ENCODE results near the gene WFS1.

The WFS1 gene

GRCh38 chr4:6327220-6327917, 57.7 kb downstream of the WFS1 start:
- no peak for DNase-seq

DNA sequence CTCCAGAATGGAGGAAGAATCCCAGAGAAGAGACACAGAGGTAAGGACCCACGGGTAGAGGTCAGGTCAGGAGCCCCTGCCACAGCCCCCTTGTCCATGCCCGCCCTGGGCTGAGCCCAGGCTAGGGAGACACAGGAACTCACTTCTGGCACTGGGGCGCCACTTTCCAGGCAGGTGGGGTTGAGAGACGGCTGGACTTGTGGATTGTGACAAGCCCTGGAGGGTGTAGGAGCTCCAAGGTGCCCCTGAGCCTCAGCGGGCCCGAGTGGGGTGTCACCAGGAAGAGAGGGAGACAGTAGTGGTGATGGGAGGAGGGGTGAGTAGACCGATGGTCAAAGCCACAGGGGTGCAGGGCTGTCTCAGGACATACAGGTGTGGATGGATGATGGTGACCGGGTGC, 58.9 kb downstream of the WFS1 start:
- DNase-seq, result no peak

GRCh38 chr4:6329478-6330383, 60.1 kb downstream of the WFS1 start:
- no peak for DNase-seq

DNA sequence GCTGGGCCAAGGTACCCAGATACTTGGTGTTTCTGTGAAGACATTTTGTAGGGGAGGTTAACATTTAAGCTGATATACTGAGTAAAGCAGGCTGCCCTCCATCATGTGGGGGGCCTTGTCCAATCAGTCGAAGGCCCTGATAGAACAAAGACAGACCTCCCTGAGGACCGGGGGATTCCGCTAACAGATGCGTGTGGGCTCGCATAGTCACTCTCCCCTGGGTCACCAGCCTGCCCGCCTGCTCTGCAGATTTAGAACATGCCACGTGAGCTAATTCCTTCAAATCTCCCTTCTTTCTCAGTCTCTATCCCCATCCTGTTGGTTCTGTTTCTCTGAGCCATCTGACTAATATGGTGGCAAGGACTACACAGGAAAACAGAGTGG, 60.7 kb downstream of the WFS1 start:
- DNase-seq, result no peak

- no peak for DNase-seq
These were observed 61.4 kb downstream of the WFS1 start for GRCh38 chr4:6331018-6331417.

DNA sequence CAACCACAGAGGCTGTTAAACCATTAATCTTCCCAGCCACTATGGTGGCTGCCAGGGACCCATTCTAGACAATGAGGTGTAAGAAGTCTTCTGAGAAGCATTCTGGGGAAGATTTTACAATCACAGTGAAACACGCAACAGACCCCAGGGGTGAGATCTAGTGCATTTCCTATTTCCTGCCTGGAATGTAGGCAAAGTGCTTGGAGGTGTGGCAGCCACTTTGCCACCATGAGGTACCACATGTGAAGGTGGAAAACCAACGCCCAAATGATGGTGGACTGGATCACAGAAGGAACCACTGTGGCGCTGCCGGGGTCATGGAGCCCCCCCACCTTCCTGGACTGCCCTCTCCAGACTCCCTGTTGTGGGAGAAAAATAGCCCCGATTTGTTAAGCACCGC, 61.8 kb downstream of the WFS1 start:
- no peak for DNase-seq

- no peak for DNase-seq
These were observed 62.5 kb downstream of the WFS1 start for GRCh38 chr4:6332042-6332668.

DNA sequence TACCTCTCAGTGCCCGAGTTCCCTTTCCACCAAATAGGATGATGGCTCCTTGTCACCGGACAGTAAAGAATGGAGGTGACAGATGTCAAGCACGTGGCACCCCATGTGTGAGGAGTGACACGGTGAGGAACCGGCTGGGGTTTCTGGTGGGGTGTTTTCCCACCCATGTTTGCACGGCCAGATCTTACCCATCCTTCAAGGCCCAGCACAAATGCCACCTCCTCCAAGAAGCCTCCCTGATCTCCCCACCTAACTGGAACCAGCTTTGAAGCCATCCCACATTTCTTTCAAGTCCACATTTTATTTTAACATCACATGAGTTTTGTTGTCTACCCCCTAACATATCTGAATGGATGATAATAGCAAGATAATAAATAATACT, 63.0 kb downstream of the WFS1 start:
- DNase-seq, result no peak

DNA sequence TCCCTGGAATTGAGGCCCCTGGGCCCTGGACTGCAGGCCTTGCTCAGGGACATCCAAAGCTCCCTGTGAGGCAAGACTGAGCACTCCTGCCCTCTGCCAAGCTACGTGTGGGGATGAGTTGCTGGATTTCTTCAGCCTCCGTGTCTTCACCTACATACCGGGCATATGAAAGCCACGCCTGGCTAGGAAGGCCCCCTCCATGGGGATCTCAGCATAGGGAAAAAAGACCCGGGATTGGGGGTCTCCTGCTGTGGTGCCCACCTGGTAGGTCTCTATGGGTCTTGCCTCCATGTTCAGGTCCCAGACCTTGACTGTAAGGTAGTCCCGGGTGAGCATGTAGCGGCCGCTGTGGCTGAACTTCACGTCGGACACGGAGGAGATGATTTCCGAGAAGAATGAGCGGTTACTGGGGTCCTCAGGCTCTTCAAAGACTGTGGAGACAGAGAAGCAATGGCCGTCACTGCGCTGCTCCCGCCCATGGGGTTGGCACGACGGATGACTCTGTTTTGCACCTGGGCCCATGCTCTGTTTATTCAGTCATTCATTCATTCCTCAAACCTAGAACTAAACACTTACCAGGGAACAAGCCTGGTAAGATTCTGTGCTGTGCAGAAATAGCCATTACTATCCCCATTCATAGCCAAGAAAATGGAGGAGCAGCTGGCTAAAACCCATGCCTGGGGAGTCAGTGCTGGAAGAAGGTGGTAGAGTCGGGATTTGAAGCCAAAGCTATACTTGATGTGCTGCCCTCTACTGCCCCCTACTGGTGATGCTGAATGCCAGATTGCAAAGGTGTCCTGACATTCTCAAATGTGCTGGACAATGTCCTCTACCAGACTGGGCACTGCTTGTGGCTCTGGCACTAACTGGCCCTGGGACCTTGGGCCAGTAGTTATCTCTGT, 63.9 kb downstream of the WFS1 start:
- no peak for DNase-seq

DNA sequence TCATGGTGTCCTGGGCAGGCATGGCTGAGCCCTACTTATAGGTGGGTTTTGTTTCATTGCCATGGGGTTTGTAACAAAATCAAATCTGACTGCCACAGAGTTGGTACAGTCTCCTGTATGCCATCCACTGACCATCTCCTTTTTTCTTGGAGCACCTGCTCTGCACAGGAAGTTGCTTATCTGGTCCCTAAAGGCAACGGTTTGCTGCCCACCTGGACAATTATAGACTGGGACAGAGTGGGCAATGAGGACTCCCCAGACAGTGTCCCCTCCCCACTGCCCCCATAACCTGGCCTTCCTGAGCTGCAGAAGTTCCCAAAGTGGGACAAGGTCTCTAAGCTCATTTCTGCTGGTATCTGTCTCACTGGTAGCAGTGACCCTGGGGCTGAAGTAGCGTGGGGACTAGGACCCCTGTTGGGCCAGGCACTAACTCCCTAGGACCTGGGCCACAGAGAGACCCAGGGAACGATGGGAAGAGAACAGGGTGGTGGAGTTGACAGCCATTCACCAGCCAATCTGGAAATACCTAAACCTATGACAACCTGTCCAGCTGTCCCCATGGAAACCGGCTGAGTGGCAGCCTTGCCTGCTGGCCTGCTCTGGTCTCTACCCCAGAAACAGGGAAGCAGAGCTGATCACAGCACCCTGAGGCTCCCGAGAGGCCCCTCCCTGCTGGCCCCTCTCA, 64.7 kb downstream of the WFS1 start:
- DNase-seq, result no peak

GRCh38 chr4:6335040-6335590, 65.5 kb downstream of the WFS1 start:
- no peak for DNase-seq

DNA sequence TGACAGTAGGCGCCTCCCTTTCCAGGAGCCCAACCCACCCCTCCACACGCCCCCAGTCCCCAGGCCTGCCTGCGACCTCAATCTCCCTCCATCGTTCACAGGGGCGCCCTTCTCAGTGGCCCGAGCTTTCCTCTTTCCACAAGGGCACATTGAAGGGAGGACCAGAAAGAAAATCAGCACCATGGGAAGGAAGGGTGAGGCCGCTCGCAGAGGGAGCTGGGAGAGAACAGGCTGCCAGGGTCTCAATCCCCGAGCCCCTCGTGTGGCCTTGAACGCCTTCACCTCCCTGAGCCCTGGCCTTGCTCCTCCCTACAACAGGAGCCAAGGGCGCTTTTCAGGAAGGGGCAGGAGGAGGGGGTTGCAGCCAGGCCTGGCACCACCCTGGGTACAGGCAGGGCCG, 66.5 kb downstream of the WFS1 start:
- DNase-seq, result no peak

DNA sequence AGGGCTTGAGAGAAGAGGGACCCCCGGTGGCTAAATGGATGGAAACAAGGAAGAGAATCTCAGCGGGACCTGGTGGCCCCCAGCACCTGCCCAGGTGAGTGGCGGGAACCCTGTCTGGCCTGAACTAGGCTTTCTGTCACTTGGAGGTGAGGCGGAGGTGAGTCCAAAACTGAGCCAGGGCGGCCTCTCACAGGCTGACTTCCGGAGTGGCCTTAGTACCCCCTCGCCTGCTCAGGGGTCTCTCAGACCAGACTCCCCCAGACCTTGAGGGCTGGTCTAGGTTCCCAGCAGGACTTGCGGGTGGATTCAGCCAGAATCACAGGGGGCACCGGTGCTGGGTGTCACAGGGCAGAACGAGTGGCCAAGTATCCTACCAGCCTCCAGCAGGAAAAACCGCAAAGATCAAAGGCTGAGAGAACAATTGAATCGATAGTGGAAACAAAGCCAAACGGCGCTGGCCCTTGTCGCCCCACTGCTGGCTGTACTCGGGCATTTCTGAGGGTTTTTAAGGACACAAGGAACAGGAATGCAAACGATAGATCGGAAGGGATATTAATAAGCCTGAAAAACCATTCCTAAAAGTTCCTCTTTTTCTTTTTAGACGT, 67.8 kb downstream of the WFS1 start:
- DNase-seq, result no peak

DNA sequence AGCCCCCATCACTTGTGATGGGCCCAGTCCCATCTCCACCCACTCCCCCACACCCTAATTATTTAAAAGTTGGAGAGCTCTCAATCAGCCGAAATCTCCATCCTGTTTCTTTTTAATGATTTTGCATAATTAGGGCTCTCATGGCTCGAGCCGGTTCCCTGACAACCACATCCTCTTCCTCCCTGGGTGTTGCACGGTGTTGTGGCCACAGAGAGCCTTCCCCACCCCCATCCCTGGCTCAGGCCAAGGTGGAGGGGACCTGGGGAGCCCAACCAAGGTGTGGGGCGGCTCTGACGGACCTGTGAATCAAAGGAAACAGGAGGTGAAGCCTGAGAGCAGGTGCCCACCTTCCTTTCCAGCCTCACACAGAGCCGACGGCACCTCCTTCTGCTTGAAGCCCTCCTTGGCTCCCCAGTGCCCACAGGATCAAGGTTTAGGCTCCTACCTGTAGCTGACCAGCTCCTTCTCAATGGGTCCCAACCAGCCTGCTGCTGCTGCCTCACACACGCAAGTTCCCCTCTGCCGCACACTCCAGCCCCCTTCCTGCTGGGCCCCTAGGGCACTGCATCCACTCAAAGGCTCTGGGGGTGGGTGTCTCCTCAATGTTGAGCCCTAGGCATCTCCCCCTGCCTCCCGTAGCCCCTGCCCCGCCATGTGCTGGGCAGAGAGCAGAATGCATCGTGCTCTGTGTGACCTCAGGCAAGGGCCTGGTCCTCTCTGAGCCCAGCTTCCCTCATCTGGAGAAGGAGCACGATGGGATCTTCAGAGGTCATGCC, 68.7 kb downstream of the WFS1 start:
- DNase-seq, result no peak

DNA sequence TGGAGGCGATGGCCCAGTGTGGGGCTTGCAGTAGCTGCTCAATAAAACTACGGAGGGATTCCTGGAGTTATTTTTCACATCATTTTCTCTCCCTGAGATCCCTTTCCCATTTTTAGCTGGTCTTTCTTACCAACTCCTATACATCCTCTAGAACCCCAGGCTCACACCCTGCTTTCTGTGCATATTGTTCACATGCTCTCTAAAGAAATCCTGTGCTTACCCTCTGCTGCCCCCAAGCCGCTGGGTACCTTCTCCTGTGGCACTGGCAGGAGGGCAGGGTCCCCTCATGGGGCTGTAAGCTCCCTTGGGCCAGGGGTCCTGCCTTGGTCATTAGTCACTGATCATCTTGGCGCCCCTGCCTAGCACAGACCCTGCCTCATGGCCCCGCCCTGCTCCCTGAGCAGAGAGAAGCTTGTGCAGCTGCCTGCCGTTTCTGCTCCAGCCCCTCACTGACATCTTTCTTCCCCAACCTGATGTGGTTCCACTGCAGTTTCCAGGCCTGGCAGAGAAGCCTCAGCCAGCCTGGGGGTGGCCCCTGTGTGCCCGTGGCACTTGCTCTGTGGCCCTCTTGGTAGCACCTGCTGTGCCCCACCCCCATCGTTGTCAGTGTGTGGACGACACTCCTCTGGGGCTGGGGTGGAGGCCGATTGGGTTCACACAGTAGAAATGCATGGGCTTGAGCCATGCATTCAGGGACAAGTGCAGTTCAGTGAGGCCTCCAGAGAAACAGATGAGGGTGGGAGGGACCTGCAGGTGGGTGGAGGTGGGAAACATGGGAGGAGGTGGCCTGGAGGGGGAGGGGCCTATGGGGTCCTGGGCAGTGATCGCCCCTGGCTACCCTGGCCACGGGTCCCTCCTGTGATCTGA, 69.5 kb downstream of the WFS1 start:
- no peak for DNase-seq

DNA sequence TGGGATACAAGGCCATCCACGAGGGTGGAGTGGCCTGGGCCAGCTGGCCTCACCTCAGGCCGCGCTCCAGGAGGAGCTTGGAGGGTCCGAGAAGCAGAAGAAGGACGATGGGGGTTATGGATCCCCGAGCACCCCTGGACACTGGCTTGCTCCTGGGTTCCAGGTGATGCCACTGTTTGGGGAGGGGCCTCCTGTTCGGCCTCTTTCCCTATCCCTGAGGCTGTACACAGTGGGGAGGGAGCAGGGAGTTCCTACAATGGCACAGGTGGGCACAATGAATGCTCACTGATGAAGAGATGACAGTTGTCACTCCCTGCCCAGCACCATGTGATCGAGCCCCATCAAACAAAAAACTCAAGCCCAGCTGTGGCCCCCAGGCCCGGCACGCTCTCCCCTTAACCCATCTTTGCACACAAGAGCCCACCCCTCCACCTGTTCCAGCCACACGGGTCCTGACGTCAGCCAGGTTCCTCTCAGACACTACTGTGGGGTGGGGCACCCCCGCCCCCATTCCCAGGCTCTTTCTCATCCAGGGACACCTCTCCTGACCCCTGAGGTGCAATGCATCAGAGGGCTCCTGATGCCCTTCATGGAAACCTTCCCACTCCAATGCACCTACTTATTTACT, 70.3 kb downstream of the WFS1 start:
- no peak for DNase-seq

DNA sequence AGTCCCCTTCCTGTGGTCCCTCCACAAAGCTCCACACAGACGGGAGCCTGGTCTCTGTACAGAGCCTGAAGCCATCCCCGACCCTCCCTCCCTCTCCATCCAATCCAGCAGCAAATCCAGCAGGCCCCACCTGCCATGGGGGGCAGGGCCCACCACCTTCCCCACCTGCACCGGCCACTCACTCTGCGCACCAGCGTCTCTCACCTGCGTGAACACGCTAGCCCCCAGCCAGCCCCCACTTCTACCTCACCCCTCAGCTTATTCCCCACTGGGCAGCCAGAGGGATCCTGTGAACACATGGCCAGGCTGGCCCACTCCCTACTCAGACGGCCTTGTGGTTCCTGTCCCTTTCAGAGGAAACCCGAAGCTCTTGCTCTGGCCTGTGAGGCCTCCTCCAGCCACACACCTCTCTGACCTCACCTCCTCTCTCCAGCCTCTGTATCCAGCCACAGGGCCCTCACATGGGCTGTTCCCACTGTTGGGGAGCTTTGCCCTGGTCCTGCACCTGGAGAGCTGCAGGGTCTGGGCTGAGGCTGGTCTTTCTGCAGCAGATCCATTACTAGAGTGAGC, 70.9 kb downstream of the WFS1 start:
- DNase-seq, result no peak

DNA sequence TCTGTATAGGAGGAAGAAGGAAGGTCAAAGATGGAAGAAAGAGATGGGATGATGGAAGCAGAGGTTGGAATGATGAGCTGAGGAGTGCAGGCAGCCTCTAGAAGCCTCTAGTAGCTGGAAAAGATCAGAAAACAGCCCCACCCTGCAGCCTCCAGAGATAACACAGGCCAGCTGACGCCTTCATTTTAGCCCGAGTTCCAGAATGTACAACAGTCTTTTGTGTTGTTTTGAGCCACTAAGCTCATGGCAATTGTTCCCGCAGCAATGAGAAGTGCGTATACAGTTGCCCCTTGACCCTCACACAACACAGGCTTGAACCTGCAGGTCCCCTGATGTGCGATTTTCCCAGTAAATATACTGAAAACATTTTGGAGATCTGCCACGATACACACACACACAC, 72.0 kb downstream of the WFS1 start:
- DNase-seq, result no peak
